Calu3 (cell line): Measurements from ENCODE around the gene SLC4A9. TPM values are rescaled to one million over a fixed set of nuclear protein-coding genes. Genes with fewer than 3 reads are reported as not detected.
A peak's percentile ranks its signal among the peaks of the same experiment; 100 is the strongest.

Experiments
- BruUV-seq: library from RNA; stranded (reverse); fragments of 400-500 nt; replicated peaks from 2 replicates; lab custom pipeline; 2021; lab: Mats Ljungman, UMichigan
- CTCF ChIA-PET: fragments of 300-600 bp; sonication (Branson Sonifier 250); formaldehyde crosslinking; loops from one replicate; lab custom pipeline; 2022; ENCODE audit warnings: antibody characterized with exemption; lab: Charles Lee
- DNase-seq: peaks from one replicate; pipeline ENCODE4 v3.0.0; 2022
- H3K27ac Mint-ChIP-seq: one replicate; pipeline ENCODE4 v1.8.0; 2022; ENCODE audit warnings: mixed read lengths; ENCODE audit not compliant: unreplicated experiment
- H3K27me3 Mint-ChIP-seq: one replicate; pipeline ENCODE4 v1.8.0; 2022; ENCODE audit warnings: mixed read lengths; ENCODE audit not compliant: unreplicated experiment
- H3K36me3 Mint-ChIP-seq: one replicate; pipeline ENCODE4 v1.8.0; 2022; ENCODE audit warnings: mild to moderate bottlenecking, moderate library complexity, mixed read lengths; ENCODE audit not compliant: insufficient read depth, unreplicated experiment
- H3K4me1 Mint-ChIP-seq: one replicate; pipeline ENCODE4 v1.8.0; 2022; ENCODE audit warnings: mild to moderate bottlenecking, low read depth, mixed read lengths; ENCODE audit not compliant: unreplicated experiment
- H3K4me3 Mint-ChIP-seq: one replicate; pipeline ENCODE4 v1.8.0; 2022; ENCODE audit warnings: mild to moderate bottlenecking, low read depth, moderate library complexity, mixed read lengths; ENCODE audit not compliant: unreplicated experiment
- H3K9me3 Mint-ChIP-seq: one replicate; pipeline ENCODE4 v1.8.0; 2022; ENCODE audit warnings: low read depth, mixed read lengths; ENCODE audit not compliant: unreplicated experiment
- intact Hi-C: fragments of 100-400 bp; cut with micrococcal nuclease; formaldehyde crosslinking; loops from one replicate; pipeline ENCODE4 v1.10.0; 2022; ENCODE audit not compliant: unreplicated experiment
- total RNA-seq: library from RNA; stranded (reverse); gene quantifications from 2 replicates; pipeline ENCODE4 v1.2.3, GENCODE V29; 2022
- TF ChIP-seq, protein P1 (sequence below): fragments of 200-600 bp; IDR thresholded peaks from one replicate; pipeline ENCODE4 v1.8.0; 2022; ENCODE audit warnings: antibody characterized with exemption; ENCODE audit not compliant: unreplicated experiment

The SLC4A9 gene
- total RNA-seq, 1 experiment from 2014 or later = not detected

DNA sequence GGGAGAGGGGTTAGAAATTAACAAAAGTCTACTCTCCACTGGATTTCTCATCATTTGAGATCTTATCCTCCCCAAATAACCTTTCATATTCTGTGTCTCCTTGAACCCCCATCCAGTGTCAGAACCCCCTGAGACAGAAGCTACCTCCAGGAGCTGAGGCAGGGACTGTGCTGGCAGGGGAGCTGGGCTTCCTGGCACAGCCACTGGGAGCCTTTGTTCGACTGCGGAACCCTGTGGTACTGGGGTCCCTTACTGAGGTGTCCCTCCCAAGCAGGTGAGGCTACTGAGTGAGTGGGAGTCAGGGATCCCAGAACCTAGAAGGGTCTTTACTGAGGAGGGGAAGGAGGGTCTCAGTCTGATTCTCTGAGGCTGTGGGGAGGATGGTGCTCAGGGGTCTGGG is 1.9 kb downstream of the SLC4A9 start:
- intact Hi-C loops = loop anchor here (5.0 kb wide), 1 partner anchor 360 kb away; no protein-coding TSS in a partner anchor
- no peaks in the 10 kb centered on the region for H3K9me3 Mint-ChIP-seq

DNA sequence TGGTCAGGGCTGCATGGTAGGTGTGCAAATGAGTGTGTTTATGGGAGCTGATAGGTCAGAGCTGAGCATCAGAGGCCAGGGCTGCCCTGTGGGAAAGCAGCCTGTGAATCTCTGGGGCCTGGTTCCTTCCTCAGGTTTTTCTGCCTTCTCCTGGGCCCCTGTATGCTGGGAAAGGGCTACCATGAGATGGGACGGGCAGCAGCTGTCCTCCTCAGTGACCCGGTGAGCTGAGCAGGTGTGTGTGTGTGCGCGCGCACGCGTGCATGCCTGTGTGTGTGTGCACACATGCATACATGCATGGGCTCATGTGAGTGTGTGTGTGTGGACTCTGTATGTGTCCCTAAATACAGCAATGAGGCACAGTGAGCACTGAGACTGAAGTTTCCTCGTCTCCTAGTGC is 2.3 kb downstream of the SLC4A9 start:
- TF ChIP-seq, protein P1, sequence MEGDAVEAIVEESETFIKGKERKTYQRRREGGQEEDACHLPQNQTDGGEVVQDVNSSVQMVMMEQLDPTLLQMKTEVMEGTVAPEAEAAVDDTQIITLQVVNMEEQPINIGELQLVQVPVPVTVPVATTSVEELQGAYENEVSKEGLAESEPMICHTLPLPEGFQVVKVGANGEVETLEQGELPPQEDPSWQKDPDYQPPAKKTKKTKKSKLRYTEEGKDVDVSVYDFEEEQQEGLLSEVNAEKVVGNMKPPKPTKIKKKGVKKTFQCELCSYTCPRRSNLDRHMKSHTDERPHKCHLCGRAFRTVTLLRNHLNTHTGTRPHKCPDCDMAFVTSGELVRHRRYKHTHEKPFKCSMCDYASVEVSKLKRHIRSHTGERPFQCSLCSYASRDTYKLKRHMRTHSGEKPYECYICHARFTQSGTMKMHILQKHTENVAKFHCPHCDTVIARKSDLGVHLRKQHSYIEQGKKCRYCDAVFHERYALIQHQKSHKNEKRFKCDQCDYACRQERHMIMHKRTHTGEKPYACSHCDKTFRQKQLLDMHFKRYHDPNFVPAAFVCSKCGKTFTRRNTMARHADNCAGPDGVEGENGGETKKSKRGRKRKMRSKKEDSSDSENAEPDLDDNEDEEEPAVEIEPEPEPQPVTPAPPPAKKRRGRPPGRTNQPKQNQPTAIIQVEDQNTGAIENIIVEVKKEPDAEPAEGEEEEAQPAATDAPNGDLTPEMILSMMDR = no peak
- CTCF ChIA-PET = interaction anchor here (1.5 kb wide), 1 partner anchor 124 kb away, joined by 4 read pairs; no protein-coding TSS in a partner anchor
- no peaks in the 10 kb centered on the region for H3K9me3 Mint-ChIP-seq
- no peaks in the 10 kb centered on the region for H3K27me3 Mint-ChIP-seq
- H3K27ac Mint-ChIP-seq = no peak overlapping the region
- no TSS peak for BruUV-seq
- intact Hi-C loops = loop anchor here (5.0 kb wide), 1 partner anchor 360 kb away; no protein-coding TSS in a partner anchor
- H3K4me1 Mint-ChIP-seq = peaks cover 24% of the 10 kb centered on the region
- H3K4me3 Mint-ChIP-seq = no peak overlapping the region
- H3K36me3 Mint-ChIP-seq = peaks cover 9% of the 10 kb centered on the region
- DNase-seq = no peak

More for the DNA sequence above, 1.9 kb downstream of the SLC4A9 start:
- no peak for DNase-seq
- peak overlapping the region; percentile 12 for H3K27ac Mint-ChIP-seq
- no peak overlapping the region for H3K4me3 Mint-ChIP-seq
- TF ChIP-seq, protein P1 = no peak
- CTCF ChIA-PET = interaction anchor here (1.5 kb wide), 1 partner anchor 123 kb away, joined by 4 read pairs; no protein-coding TSS in a partner anchor
- H3K27me3 Mint-ChIP-seq = no peaks in the 10 kb centered on the region
- BruUV-seq = no TSS peak
- H3K4me1 Mint-ChIP-seq = peaks cover 24% of the 10 kb centered on the region
- H3K36me3 Mint-ChIP-seq = peaks cover 9% of the 10 kb centered on the region

DNA sequence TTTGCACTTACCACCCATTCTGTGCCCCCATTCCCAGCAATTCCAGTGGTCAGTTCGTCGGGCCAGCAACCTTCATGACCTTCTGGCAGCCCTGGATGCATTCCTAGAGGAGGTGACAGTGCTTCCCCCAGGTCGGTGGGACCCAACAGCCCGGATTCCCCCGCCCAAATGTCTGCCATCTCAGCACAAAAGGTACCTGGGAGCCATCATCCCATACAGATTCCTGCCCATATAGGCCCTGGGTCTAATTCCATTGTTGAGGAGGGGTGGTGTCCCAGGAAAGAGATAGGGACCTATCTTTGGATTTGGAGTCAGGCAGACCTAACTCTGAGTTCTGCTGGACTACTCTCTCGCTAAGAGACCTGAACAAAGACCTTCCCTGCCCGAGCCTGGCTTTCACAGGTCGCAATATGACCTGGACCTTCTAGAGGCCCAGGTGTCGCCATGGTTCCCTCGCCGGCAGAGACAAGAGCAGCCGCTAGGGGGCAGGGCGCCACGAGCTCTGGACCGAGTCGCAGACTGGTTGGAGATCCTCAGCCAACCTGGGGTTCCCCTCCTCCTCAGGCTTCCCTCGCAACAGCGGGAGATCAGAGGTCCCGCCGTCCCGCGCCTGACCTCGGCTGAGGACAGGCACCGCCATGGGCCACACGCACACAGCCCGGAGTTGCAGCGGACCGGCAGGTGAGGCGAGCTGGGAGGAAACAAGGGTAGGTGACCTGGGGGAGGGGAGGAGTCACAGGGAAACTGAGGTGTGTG is 3.1 kb downstream of the SLC4A9 start:
- H3K27me3 Mint-ChIP-seq = no peaks in the 10 kb centered on the region
- BruUV-seq = no TSS peak
- TF ChIP-seq, protein P1 = peak; percentile 93
- CTCF ChIA-PET = interaction anchor here (0.5 to 1.5 kb wide), 11 partner anchors 10 to 356 kb away, joined by 3 to 6 read pairs (median 4); partner anchors contain the start of gene HBEGF
- peak overlapping the region; percentile 72 for H3K4me3 Mint-ChIP-seq
- H3K9me3 Mint-ChIP-seq = no peaks in the 10 kb centered on the region
- H3K4me1 Mint-ChIP-seq = peaks cover 17% of the 10 kb centered on the region
- H3K36me3 Mint-ChIP-seq = peaks cover 4% of the 10 kb centered on the region
- DNase-seq = peak; percentile 95
- H3K27ac Mint-ChIP-seq = peak overlapping the region; percentile 15
- intact Hi-C loops = loop anchor here (5.0 kb wide), 1 partner anchor 359 kb away; no protein-coding TSS in a partner anchor

DNA sequence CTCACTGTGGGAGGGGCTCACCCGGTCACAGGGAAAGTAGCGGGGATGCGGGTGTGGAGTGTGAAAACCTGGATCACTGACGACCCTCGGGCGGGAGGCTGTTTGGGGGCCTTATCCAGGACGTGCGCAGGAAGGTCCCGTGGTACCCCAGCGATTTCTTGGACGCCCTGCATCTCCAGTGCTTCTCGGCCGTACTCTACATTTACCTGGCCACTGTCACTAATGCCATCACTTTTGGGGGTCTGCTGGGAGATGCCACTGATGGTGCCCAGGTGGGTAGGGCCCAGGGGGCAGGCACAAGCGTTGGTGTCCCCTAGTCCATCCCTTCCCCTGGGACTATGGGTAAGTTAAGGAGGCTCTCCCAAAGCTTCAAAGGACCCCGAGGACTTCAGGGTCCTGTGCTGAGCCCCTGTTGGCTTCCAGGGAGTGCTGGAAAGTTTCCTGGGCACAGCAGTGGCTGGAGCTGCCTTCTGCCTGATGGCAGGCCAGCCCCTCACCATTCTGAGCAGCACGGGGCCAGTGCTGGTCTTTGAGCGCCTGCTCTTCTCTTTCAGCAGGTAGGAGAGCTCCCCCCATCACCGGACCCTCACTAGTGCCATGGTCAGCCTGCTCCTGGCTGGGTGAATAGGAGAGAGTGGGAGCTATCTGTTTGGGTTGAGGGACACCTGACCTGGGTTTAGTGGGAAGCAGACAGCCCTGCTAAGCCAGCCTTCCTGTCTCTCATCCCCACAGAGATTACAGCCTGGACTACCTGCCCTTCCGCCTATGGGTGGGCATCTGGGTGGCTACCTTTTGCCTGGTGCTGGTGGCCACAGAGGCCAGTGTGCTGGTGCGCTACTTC is 3.9 kb downstream of the SLC4A9 start:
- no peak for DNase-seq
- Mint-ChIP-seq H3K4me1 (peaks cover 9% of the 10 kb centered on the region), H3K9me3 (no peaks in the 10 kb centered on the region), H3K27me3 (no peaks in the 10 kb centered on the region), H3K36me3 (peaks cover 4% of the 10 kb centered on the region), H3K4me3 (peak overlapping the region; percentile 72), H3K27ac (peak overlapping the region; percentile 15)
- BruUV-seq = no TSS peak
- TF ChIP-seq, protein P1 = no peak
- CTCF ChIA-PET = interaction anchor here (0.5 to 1.2 kb wide), 12 partner anchors 9 to 355 kb away, joined by 3 to 6 read pairs (median 4); partner anchors contain the start of gene HBEGF
- intact Hi-C loops = loop anchor here (5.0 kb wide), 1 partner anchor 358 kb away; no protein-coding TSS in a partner anchor
